8988T (cell line): ENCODE measurements around the gene HOXB2.
A peak's percentile ranks its signal among the peaks of the same experiment; 100 is the strongest.

Experiments
- DNase-seq: peaks from one replicate; pipeline ENCODE4 v3.0.0; 2011

HOXB2 gene

DNA sequence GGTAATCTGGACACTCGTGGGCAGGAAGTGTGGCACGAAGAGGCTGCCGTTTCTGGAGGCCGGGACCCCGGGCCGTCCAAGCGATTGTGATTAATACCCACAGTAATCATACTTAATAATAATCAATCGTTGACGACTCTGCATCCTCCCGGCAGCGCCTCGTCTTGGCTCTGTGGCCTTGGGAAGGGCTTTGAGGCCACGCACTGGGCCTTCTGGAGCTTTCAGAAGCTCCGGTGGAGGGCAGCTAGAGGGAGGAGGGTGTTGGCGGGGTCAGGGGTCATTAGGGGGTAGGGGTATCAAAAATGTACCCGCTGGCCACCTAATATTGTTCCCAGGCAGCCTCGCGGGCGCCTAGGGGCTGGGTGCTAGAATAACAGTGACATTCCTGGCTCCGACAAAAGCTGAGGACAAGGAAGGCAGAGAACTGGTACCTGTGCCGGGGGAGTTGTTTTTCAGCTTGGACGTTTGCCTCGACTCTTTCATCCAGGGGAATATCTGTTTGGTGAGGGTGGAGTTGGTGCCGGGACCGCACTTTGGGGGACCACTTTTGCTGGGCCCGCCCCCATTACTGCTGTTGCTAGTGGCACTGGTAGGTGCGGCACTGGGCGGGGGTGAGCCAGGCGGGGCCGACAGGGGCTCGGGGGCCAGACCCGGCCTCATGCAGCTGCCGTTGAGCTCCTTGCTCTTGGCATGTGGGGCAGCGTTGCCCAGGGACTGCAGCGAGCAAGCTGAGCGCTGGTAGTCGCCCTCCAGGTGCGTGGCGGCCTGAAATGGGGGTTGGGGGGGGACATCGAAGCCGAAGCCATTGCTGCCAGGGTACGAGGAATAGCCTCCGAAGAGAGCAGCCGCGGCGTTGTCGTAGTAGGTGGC is 6.9 kb upstream of the HOXB2 start:
- DNase-seq: no peak

DNA sequence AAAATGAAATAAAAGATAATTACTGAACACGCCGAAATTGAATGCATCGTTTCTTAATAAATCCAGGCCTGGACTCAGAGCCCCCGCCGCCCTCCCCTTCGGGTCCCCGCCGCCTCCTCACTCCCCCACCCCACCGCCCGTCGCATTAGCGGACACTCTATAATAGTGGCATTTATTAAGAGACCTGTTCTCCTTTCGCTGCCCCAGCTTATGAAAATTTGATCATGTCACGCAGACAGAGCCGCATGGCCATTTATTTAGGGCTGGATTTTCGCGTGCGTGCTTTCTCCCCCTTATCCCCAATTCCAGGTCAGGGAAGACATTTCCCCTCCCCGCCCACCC is 6.3 kb upstream of the HOXB2 start:
- DNase-seq: no peak

DNA sequence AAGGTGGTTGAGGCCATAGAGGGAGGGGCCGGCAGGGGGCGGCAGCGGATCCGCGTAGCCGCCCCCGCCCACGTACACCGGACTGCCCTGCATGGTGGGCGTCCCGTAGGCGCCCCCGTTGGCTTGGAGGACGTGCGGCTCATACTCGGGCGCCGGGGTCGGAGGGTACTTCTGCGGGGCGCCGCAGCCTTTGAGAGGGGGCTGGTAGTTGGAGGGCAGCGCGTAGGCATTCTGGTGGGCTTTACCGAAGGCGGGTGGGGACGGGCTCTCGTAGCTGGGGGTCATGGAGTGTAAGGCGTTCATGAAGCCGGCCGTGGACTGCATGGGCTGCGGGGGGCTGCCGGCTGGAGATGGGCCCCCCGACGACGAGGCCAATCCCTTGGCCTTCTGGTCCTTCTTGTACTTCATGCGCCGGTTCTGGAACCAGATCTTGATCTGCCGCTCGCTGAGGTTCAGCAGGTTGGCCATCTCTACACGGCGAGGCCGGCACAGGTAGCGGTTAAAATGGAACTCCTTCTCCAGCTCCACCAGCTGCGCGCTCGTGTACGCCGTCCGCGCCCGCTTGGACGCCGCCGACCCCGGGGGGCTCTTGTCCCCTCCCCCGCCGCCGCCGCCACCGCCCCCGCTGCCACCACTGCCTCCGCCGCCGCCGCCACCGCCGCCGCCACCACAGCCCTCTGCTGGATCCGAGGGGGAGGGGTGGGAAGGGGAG is 5.7 kb upstream of the HOXB2 start:
- no peak for DNase-seq

DNA sequence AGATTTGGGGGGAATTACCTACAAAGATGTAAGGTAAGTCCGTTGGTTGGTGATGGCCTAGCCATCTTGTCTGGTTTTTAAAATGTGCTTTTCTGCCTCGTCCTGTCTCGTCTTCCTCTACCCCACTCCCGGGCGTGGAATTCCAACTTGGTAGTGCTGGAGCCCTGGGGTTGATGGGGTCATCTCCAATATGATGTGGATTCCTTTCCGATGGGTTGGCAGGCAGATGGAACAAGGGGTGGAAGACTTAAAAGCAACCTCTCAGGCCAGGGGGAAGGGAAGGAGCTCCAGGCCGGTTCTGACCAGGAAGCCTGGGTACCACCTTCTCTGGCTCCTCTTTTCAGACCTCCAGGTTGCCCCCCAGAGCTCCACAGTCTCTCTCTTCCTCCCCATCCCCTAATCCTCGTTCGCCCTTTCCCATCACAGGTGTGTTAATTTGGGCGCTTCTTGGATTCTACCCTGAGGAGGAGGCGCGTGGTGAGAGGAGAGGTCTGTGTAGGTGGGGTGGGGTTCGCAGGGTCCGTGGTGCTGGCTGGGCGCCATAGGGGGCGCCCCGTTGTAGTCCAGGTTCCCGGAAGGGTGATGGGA is 5.1 kb upstream of the HOXB2 start:
- no peak for DNase-seq

DNA sequence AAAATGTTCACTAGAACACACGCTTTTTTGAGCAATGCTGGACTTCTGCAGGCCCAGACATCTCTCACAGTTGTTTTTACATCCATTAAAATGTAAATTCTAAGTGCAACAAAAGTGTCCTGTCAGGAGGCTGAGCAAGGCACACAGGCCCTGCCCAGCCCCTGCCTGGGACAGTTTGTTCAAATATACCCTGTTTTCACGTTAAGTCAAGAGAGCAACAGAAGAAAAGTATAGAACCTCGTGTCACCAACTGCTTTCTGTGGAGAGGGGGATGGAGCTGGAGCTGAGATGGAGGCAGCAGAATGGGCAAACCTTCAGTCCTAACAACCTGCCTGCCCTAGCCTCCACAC is 4.3 kb upstream of the HOXB2 start:
- no peak for DNase-seq

DNA sequence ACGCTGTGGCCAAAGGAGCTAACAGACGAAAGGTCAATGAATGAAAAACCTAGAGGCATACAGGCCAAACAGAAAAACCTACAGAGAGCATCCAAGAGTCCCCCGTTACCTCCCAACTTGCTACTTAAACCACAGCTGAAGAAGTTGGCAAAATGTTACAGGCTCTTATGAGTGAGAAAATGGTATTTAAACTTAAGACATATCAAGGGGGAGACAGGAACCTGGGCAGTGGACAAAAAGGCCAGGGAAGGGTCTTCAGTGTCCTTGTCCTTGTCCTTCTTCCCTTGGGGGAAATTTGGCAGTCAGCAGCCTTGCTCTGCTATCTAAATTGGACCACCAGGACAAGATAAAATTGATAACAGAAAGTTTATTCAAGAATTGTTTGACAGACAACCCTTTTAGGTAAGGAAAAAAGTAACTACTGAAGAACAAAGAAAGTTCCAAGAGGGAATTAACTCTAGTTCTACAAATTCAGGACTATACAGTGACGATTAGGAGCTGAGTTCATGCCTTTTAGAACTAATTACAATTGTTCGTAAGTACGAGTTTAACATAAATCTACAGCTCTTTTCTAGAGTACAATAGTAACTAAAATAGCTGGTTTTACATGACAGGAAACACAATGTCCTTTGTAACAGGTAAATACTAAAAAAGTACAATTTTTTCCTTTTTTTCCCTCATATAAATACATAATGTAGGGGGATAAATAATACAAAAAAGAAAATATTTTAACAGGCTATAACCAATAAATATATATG is 3.8 kb upstream of the HOXB2 start:
- DNase-seq: no peak

DNA sequence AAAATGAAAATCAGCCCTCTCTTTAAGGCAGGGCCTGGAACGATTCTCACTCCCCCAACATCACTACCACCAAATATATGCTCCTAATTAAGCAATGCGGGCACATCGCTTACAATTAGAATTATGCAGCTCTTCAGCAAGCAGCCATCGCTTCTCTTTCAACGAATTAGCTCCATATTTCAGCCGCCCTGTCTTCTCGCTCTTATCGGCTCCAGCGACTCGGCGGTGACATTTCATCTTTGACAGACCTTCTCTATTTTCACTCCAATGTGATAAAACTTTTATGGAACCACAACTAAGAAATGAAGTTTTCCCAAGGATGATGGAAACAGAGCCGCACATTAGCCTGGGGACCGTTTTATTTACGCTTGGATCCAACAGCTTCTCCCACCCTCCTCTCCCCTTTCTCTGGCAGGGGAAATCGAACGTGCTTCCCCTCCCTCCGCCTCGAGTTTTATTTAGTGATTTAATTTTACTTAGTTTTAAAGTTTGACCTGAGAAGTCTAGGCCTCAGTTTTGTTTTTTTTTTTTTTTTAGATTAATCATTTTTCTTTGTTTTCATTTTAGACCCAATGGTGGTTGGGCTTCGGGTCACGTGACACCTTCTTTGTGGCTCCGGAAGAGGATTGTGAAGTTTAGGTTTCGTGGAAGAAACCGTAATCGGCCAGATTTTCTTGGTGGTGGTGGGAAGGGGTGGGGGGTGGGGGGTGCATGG is 3.1 kb upstream of the HOXB2 start:
- no peak for DNase-seq

DNA sequence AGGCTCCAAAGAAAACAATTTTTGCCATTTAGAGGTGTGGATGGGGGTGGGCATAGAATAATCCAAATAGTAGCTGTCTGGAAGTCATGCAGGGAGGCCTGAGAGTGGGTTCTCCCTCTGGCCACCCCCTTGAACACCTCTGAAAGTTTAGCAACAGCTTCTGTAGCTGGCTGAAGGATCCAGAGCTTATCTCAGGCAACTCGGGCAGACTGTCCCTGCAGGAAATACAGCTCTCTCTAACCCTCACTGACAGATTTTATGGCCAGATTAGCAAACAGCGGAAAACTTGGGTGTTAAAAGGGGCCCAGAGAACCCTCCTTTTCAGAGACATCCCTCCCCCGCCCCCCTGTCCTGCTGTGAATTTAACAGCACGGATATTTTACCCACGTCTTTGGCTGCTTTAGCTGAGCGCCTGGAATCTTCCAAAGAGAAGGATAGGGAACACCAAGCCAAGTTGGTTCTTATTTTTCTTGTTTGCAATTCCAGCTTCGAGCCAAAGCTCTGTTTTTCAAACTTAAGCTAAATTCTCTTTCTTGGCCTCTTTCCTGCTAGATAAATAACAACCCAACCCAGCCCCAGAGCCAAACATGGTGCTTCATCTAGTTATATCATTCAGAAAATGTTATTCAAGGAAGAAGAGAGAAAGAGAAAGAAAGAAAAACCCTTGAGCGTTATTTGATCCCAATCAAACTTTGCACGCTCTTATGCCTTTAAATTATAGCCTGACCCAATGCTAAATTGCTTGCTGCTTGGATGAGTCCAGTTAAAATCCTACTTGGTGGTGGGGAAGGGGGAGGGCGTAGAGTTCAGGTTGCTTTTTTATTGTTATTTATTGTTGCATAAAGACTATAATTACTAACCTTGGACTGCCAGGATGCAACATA is 2.3 kb upstream of the HOXB2 start:
- DNase-seq: no peak

DNA sequence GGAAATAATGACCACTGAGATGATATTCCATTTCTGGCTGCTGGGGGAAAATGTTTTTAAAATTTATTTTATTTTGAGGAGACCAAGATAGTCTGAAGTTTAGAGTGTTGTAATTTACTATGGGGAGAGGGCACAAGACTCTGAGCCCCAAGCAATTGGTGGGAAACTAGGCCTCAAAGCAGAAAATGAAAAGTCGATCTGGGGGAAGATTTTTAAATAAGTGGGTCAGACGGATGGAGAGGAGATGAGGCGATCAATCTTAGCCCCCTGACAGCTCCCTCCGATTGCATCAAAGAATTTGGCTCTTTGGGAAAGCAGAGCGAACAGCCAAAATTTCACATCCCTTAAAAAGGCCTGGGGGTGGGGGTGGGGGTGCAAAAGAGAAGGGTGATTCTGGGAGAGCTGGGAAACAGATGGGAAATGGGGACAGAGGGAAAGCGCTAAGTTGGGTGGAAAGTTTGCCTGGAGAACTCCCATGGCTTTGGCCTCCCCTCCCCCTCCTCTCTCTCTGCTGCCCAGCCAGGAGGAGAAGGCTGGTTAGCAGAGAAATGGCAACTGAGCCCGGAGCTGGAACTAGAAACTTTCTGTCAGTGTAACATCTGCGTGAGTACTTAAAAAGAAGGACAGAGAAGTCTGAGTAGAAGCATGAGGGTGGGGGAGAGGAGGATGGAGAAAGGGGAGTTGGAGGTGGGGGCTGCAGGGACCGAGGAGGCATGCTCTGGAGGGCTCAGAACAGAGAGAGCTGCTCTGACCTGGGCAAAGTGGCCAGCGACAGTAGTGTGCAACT is 1.4 kb upstream of the HOXB2 start:
- DNase-seq: no peak

DNA sequence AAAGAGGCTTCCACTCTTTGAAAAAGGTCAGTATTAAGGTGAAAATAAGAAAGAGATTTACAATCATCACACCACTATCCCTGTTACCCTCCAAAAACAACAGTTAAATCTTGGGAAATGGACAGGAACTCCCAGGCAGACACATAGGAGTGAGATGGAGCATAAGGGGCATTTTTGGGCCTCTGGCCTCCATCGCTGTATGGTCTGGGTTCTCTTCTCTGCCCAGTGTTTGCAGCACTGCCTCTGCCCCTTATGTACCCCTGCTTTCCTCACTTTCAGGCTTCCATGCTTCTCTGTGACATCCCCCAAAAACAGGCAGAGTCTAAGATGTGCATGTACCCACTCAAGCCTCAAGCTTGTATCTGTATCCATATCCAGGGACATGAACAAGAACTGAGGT is 630 bp upstream of the HOXB2 start:
- no peak for DNase-seq

DNA sequence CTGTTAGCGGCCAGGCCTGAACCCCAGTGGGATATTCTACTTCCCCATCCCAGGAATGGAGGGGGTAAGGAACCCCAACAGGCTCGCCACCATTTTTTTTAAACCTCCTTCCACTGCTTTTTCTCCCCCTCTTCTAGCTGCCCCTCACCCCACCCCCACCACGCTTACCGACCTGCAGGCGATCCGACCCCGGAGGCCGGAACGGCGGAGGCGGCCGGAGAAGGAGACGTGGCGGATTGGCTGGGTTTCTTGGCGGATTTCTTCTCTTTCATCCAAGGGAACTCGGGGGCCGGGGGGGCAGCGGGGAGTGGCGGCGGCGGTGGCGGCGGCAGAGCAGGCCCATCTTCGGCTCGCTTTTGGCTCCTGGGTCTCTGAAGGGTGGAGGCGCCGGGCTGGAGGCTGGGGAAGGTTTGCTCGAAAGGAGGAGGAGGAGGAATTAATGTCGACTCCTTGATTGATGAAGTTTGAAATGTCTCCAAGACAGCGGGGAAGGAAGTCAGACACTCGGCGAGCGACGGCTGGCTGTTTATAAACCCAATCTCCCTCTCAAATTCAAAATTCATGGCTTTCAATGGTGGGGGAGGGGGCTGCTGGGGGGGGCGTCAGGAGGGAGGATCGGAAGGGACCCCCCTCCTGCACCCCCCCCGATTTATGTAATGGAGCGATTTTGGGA is 424 bp downstream of the HOXB2 start:
- peak; percentile 60 for DNase-seq

DNA sequence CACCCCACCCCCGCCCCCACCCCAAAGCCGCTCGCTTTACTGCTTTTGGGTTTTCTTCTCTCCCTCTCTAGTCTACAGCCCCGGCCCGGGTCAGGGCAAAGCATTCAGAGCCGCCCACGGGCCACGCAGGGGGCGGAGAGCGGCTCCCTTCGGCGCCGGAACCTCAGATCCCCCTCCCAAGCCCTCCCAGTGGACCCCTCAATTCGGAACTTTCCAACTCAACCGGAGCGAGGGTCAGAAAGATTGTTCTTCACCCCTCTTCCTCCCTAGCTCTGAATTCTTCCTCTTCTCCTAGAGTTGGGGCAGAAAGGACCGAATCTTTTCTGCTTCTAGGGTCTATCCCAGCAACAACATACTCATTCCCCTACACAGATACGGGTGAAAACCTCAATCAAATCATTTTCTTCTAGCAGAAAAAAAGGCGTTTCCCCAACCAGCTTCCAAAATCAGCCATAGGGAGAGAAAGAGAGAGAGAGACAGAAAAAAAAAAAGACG is 1.0 kb downstream of the HOXB2 start:
- DNase-seq: peak; percentile 49

DNA sequence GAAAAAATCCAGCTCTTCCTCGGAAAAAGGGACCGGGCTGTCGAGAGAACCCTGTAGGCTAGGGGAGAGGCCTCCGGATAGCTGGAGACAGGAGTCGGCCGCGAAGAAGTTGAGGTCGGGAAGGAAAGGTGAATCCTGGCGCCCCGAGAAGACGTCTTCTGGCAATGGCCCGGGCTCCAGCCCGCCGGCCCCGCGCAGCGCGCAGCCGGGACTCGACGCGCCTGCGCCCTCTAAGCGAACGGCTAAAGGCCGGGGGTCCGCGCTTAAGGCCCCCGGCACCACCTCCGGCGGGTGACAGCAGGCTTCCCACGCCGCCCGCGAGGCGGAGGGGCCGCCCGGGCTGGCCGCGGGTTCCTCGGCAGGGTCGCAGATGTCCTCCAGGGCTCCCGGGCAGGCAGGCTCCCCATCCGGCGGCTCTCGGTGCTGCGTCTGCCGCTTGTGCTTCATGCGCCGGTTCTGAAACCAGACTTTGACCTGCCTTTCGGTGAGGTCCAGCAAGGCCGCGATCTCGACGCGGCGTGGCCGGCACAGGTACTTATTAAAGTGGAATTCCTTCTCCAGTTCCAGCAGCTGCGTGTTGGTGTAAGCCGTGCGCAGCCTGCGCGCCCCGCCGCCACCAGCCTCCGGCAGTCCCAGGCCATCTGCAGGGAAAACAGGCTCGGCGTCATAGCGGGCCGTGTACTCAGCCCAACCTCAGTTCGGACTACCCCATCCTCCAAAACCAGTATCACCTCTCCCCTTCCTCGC is 1.6 kb downstream of the HOXB2 start:
- DNase-seq: peak; percentile 66

DNA sequence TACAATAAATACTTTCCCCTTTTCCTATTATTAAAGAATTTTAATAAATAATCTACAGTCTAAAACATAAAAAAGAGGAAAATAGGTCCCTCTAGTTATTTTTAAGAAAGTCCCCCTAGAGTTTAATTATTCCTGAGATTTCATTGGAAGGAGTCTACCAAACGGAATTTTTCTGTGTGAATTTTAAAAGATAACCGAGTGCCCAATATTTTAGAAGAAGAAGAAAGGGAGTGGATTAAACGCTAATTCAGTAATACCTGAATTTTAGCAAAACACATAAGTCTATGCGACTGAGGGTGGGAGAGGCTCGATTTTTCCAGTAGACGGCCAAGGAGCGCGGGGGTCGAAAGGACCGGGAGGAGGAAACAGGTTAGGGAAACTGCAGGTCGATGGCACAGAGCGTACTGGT is 2.2 kb downstream of the HOXB2 start:
- no peak for DNase-seq

DNA sequence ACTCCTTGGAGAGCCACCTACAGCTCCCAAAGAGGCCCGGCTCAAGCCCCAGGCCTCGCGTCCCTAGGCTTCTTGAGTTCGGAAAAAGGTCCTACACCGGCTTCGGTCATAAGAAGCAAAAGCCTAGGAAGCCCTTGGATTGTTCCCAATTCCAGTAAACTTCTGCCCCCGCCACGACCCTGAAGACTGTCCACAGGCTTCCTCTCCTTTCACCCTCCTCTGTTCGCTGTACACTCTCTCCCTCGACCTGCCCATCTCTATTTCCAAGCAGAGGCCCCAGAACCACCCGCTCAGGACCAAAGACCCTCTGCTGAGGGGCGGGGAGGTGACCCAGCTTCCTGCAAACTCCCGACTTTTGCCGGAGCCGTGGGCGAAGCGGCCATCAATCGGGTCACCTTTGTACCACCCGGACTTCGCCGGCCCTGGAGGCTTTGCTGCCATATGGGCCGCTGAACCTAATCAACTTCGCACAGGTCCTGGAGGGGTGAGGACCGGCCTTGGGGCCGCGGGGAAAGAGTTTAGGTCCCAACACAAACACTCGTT is 2.7 kb downstream of the HOXB2 start:
- no peak for DNase-seq

DNA sequence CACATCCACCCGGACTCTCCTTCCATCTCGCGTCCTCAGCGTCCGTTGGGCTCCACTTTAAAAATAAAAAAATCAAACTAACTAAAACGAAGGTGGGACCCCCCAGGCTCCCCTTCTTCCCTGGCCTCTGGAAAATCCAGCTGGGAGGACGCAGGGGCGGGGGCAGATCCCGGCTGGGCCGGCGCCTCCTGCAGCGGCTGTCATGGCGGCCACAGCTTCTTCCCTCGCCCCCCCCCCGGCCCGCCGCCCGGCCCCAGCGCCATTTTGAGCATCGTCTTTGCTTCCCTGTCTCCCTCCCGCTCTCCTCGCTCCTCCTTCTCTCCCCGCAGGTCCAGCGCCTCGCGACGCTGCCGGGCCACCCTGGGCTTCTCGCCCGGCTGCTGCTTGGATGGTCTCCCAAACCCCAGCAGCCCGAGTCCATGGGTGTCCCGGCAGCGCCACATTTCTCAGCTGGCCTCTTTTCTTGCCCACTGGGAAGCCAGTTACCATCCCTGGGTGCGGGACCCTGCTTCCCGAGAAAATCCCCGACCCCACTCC is 3.3 kb downstream of the HOXB2 start:
- DNase-seq: no peak

DNA sequence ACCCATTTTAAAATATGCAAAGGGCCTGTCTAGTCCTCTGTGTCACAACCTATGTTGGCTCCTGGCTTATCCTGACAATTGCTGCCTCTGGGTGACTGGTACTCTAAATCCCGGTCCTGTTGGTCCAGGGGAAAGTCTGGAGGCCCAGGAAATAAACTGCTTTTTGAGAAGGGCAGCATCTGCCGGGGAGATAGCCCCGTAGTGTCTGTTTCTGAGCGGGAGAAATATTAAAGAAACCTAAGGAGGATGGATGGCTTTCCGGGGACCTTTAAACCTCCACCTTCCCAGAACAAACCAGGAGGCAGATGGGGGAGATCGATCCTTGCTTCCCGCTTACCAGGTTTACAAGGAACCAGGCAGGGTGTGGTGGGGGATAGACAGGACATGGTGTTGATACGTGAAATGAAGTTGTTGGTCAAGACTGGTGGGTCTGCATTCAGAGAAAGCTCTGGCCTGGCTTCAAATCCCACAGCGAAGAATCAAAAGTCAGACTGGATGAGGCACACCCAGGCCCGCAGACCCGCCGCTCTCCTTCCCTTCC is 3.8 kb downstream of the HOXB2 start:
- DNase-seq: no peak

DNA sequence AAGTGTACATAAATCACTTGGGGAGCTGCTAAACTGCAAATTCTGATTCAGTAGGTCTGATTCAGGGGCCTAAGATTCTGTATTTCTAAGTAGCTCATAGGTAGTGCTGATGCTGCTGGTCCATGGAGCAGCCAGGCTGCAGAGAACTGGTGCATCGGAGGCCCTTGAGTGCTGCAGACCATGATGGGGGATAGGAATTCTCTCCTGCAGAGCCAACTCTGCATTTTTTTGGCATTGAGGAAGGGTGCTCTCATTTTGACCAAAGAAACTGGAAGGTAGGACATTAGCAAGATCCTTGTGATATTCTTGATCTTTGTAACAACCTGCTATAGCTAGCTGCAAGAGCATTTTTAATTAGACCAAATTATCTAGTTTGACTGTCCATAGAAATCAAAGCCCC is 4.7 kb downstream of the HOXB2 start:
- no peak for DNase-seq

DNA sequence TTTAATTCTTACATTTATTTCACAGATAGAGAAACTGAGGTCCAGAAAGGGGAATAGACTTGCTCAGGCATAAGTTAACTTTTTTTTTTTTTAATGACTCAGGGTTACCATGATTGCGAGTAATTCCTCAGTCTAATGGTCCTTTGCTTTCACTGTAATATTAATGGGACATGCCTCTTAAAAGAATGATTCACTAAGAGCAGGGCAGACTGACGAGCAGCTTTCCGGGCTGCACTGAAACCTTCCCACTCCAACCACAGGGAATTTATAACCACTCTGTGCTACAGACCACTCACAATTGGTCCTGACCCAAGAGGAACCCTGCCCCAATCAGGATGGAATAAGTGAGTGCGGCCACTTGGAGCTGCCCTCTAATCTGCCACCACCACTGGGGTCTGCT is 5.7 kb downstream of the HOXB2 start:
- DNase-seq: no peak
